ENCODE results near the gene MSLN. TPM values are rescaled to one million over a fixed set of nuclear protein-coding genes. Genes with fewer than 3 reads are reported as not detected.

MSLN gene
- total RNA-seq, 4 donors from 2014 or later, result 1.5 TPM; not detected in 3

DNA sequence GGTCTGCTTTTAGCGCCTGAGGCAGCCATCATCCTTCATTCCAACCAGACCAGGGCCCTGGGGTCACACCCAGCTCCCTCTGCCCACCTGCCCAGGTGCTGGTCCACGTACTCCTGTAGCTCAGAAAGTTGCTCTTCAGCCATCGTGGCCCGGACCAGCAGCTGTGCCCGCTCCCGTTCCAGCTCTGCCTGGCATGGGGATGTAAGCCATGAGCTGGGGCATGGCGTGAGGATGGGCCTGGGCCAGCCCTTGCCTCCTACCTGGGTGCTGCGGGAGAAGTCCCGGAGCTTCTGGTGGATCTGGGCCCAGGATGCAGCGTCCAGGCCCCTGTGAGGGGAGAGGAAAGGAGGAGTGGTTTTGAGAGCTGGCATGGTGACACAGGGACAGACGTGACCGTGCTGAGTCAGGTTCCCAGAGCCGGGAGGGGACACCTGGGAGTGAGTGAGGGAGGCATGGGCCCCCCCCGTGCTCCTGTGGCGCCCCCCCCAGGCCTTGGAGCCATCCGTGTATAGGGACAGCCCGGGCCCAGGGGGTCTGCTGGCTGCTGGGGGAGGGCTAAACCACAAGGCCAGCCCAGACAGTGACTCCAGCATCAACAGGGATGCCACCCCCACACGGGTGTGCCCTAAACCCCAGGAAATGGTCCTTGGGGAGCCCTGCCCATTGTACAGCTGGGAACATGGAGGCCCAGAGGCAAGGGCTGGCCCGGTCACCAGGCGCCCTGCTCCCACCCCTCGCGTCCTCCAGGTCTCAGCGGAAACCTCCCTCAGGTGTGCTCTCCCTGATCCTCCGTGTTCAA lies 37.5 kb upstream of the MSLN start:
- 84 to 94% methylated on average over 9 to 18 of the region's 24 CpGs for WGBS, 2 donors
- H3K27me3 ChIP-seq, result peaks cover 0 to 14% of the 10 kb centered on the region in 2 donors
- H3K4me3 ChIP-seq, result no peak overlapping the region
- no peak for TF ChIP-seq EP300 (IDR thresholded peaks at IDR 0.05)
- TF ChIP-seq POLR2A (IDR thresholded peaks at IDR 0.05), result no peak
- TF ChIP-seq, protein P1, sequence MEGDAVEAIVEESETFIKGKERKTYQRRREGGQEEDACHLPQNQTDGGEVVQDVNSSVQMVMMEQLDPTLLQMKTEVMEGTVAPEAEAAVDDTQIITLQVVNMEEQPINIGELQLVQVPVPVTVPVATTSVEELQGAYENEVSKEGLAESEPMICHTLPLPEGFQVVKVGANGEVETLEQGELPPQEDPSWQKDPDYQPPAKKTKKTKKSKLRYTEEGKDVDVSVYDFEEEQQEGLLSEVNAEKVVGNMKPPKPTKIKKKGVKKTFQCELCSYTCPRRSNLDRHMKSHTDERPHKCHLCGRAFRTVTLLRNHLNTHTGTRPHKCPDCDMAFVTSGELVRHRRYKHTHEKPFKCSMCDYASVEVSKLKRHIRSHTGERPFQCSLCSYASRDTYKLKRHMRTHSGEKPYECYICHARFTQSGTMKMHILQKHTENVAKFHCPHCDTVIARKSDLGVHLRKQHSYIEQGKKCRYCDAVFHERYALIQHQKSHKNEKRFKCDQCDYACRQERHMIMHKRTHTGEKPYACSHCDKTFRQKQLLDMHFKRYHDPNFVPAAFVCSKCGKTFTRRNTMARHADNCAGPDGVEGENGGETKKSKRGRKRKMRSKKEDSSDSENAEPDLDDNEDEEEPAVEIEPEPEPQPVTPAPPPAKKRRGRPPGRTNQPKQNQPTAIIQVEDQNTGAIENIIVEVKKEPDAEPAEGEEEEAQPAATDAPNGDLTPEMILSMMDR (IDR thresholded peaks at IDR 0.05), result no peak
- no peaks in the 10 kb centered on the region for H3K36me3 ChIP-seq
- H3K4me1 ChIP-seq, result peaks cover 0 to 54% (median 38%) of the 10 kb centered on the region in 4 donors
- H3K27ac ChIP-seq, result no peak overlapping the region
- DNase-seq (ENCODE audit: low spot score in 2 of 2), result no peak
- H3K9me3 ChIP-seq, result no peaks in the 10 kb centered on the region

DNA sequence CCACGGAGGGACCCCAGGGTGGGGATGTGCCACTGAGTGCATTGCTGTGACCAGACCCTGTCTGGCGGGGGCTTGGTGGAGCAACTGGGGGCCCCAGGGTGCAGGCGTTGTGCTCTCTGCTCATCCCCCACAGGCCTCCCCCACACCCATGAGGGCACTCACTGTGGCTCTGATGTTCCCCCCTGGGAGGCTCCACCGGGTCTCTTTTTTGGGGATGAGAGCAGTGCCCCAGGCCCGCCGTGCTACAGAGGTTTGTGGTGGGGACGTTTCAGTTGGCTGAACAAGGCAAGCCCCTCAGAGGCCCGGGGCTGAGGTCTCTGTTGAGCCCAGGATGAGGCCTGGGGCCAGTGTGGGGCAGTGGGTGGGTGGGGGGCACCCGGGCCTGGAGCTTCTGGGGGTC lies 36.8 kb upstream of the MSLN start:
- Histone ChIP-seq H3K36me3 (no peaks in the 10 kb centered on the region), H3K27me3 (peaks cover 0 to 14% of the 10 kb centered on the region in 2 donors), H3K9me3 (no peaks in the 10 kb centered on the region), H3K27ac (no peak overlapping the region), H3K4me1 (peaks cover 0 to 54% (median 39%) of the 10 kb centered on the region in 4 donors), H3K4me3 (no peak overlapping the region)
- DNase-seq (ENCODE audit: low spot score in 2 of 2), result no peak
- 72 to 77% methylated on average over 4 to 7 of the region's 9 CpGs for WGBS, 2 donors
- TF ChIP-seq, protein P1 (IDR thresholded peaks at IDR 0.05), result no peak
- TF ChIP-seq EP300 (IDR thresholded peaks at IDR 0.05), result no peak
- TF ChIP-seq POLR2A (IDR thresholded peaks at IDR 0.05), result no peak

DNA sequence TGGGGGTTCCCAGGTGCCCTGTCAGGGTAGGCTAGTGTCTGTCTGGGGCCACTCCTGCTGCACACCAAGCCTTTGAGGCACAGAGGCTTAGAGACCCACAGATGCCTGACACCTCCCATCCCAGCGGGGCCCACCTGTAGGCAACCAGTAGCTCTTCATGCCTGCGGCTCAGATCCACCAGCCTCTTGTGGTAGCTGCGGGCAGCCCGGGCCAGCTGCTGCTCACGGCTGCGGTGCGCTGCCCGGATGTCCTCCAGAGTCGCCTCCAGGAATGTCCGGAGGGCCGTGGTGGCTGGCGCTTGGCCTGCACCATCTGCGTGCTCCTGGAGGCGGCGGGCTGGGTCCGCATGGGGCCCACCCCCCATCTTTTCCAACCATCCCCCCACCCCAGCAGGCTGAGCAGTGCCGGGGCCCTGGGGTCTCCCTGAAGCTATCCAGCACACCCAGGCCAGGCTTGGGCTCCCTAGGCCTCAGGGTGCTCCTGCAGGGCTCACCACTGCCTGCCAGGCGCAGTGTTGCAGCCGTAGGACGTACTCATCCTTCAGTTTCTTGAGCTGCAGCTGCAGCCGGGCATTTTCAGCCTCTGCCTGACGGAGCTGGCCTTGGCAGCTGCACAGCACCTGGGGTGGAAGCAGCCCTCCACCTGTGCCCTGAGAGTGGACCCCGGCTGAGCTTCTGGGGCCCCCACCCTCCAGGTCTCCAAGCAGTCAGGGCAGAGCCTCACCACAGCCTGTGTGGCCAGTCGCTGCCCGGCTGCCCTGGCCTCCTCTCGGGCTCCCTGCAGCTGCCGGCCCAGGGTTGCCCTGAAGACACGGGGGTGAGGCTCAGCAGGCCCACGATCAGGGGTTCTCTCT lies 36.1 kb upstream of the MSLN start:
- H3K27me3 ChIP-seq, result peaks cover 0 to 14% of the 10 kb centered on the region in 2 donors
- H3K4me1 ChIP-seq, result peaks cover 0 to 54% (median 39%) of the 10 kb centered on the region in 4 donors
- WGBS, 2 donors, result 24 to 51% methylated on average over 7 to 21 of the region's 29 CpGs
- no peaks in the 10 kb centered on the region for H3K36me3 ChIP-seq
- no peak overlapping the region for H3K27ac ChIP-seq
- TF ChIP-seq, protein P1 (IDR thresholded peaks at IDR 0.05), result no peak
- TF ChIP-seq EP300 (IDR thresholded peaks at IDR 0.05) (no peak), POLR2A (IDR thresholded peaks at IDR 0.05) (no peak)
- no peak overlapping the region for H3K4me3 ChIP-seq
- no peaks in the 10 kb centered on the region for H3K9me3 ChIP-seq
- DNase-seq (ENCODE audit: low spot score in 2 of 2), result no peak

DNA sequence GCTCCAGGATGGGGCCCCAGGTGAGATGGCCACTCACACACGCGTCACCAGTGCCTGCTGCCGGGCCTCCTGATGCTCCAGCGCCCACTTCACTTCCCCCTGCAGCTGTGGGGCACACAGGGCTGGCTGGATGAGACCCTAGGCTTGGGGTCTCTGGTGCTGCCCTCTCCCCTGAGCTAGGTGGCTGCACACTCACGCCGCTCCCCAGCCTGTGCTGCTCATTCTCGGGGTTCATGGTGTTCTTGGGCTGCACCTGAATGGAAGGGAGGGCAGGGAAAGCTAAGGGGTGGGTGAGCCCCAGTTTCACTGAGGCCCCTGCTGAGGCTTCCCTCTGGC lies 35.5 kb upstream of the MSLN start:
- WGBS, 2 donors, result 71 to 84% methylated on average over 5 to 6 of the region's 7 CpGs
- peaks cover 0 to 49% (median 34%) of the 10 kb centered on the region in 4 donors for H3K4me1 ChIP-seq
- no peak for DNase-seq (ENCODE audit: low spot score in 2 of 2)
- H3K27ac ChIP-seq, result no peak overlapping the region
- no peak for TF ChIP-seq POLR2A (IDR thresholded peaks at IDR 0.05)
- TF ChIP-seq, protein P1 (IDR thresholded peaks at IDR 0.05), result no peak
- TF ChIP-seq EP300 (IDR thresholded peaks at IDR 0.05), result no peak
- H3K4me3 ChIP-seq, result no peak overlapping the region
- no peaks in the 10 kb centered on the region for H3K9me3 ChIP-seq
- H3K27me3 ChIP-seq, result peaks cover 0 to 14% of the 10 kb centered on the region in 2 donors
- peaks cover 0 to 4% (median 0%) of the 10 kb centered on the region in 3 donors for H3K36me3 ChIP-seq

All from tibial nerve (tissue), 4 donors.